OCI-LY3 (cell line): ENCODE measurements around the gene AHNAK2.

Source experiments
- CTCF ChIP-seq: fragments of 200-600, 300-600 bp; sonication (generic); IDR thresholded peaks from 2 replicates; pipeline ENCODE4 v1.5.1; 2014; ENCODE audit warnings: antibody characterized with exemption, low read length, low read depth
- EZH2phosphoT487 ChIP-seq: fragments of 200-600 bp; shearing (Covaris generic); IDR thresholded peaks from 2 replicates; pipeline ENCODE4 v1.6.1; 2018; ENCODE audit warnings: antibody characterized with exemption, mixed run types, low read depth

GRCh38 chr14:104996032-104996431, 17.9 kb upstream of the AHNAK2 start:
- no peak for TF ChIP-seq CTCF
- TF ChIP-seq EZH2phosphoT487 = no peak
